ENCODE data around the gene RAP2B.

DNA sequence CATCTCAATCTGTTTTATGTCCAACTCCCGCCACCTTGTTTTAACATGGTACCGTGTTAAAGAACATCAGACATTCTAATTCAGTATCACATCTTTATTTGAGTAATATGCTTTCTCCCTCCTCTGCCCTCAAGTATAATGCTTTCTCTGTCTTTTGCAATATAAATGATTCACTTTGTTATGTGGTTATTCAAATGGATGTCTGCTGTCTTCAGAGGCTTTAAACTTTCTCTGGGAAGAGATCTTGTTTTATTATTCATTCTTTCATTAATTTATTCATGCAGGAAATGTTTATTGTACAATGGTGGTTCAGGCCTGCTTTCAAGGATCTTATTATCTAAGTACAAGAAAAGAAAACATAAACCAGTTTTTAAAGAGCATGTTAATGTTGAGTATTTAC lies 57.1 kb downstream of the RAP2B start:
- TF ChIP-seq CTCF (IDR thresholded peaks at IDR 0.05) (no peak), EZH2 (IDR thresholded peaks at IDR 0.05; ENCODE audit: borderline replicate concordance, insufficient read depth, low read depth, low read length, poor library complexity, severe bottlenecking) (no peak)

Data from B cell (primary cell).